ENCODE results near the gene TMEM203. TPM values are rescaled to one million over a fixed set of nuclear protein-coding genes. Genes with fewer than 3 reads are reported as not detected.

TMEM203 gene
- total and polyA plus RNA-seq, 10 of the 15 experiments (the other 5 are each of a cell fraction or from before 2014, with no cell fraction given), result 7.2 to 68.1 (median 33.8) TPM

DNA sequence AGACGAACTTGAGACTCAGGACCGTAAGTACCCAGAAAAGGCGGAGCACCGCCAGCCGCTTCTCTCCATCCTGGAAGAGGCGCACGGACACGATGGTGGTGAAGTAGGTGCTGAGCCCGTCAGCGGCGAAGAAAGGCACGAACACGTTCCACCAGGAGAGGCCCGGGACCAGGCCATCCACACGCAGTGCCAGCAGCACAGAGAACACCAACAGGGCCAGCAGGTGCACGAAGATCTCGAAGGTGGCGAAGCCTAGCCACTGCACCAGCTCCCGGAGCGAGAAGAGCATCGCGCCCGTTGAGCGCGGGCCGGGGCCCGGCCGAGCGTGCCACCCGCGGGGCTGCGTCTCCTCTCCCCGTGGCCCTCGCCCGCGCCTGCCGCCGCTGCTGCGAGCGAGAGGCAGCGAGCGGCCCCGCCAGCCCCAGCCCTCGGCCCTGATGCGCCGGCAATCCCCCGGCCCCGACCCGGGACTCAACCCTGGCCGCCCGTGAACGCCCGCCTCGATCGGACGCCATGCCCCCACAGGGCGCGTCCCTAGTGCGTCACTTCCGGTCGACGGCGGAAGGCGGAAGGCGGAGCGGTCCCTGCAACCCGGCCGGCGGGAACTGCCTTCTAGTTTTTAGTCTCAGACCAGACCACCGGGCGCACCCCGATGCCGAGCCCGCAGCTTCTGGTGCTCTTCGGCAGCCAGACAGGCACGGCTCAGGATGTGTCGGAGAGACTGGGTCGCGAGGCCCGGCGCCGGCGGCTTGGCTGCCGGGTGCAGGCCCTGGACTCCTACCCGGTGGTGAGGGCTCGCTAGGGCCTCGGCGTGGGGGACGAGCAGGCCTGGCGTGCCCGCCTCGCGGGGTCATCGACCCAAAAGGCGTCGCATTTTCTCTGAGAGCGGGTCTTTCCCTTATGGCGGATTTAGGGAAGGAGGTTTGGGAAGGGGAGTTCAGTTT lies at the start of gene TMEM203, which contains the start of gene NDOR1 (continued):
- TF ChIP-seq MTA2 (IDR thresholded peaks at IDR 0.05; ENCODE audit: low read depth) (no peak), EED (IDR thresholded peaks at IDR 0.05; ENCODE audit: low read depth) (no peak), NR2C1 (IDR thresholded peaks at IDR 0.05) (peak; percentile 58), ETV6 (conservative IDR thresholded peaks at IDR 0.05 in 1 of 2, IDR thresholded peaks at IDR 0.05 in 1 of 2; ENCODE audit: borderline replicate concordance in 1 of 2, low read depth in 1 of 2) (no peak), SIN3A (IDR thresholded peaks at IDR 0.05; ENCODE audit: low read depth, low read length) (peak; percentile 95), POLR2AphosphoS2 (IDR thresholded peaks at IDR 0.05; ENCODE audit: low read depth, low read length) (0 out of 2 replicates have a peak, but pooled peaks have one; percentile 54), POLR2AphosphoS5 (IDR thresholded peaks at IDR 0.05; ENCODE audit: low read length) (peak; percentile 84; the same call in 1 of the 2 replicates), NFYA (IDR thresholded peaks at IDR 0.05; ENCODE audit: borderline replicate concordance, low read depth, low read length) (no peak), CREM (IDR thresholded peaks at IDR 0.05; ENCODE audit: low read depth) (peak; percentile 99), RELA (IDR thresholded peaks at IDR 0.05; ENCODE audit: borderline replicate concordance, partially characterized antibody) (peak; percentile 69), ZSCAN29 (IDR thresholded peaks at IDR 0.05) (peak; percentile 60; the same call in 1 of the 2 replicates), JUNB (IDR thresholded peaks at IDR 0.05) (no peak), STAT3 (IDR thresholded peaks at IDR 0.05; ENCODE audit: low read depth, low read length) (no peak), BCL11A (IDR thresholded peaks at IDR 0.05; ENCODE audit: low read depth, low read length) (no peak), WRNIP1 (IDR thresholded peaks at IDR 0.05; ENCODE audit: borderline replicate concordance, low read depth, low read length) (no peak), MYB (IDR thresholded peaks at IDR 0.05; ENCODE audit: borderline replicate concordance, low read depth, low read length) (no peak), IKZF2 (IDR thresholded peaks at IDR 0.05) (no peak), LARP7 (IDR thresholded peaks at IDR 0.05) (peak; percentile 96), TCF7 (IDR thresholded peaks at IDR 0.05; ENCODE audit: borderline replicate concordance) (no peak)
- TF ChIP-seq, protein P1, sequence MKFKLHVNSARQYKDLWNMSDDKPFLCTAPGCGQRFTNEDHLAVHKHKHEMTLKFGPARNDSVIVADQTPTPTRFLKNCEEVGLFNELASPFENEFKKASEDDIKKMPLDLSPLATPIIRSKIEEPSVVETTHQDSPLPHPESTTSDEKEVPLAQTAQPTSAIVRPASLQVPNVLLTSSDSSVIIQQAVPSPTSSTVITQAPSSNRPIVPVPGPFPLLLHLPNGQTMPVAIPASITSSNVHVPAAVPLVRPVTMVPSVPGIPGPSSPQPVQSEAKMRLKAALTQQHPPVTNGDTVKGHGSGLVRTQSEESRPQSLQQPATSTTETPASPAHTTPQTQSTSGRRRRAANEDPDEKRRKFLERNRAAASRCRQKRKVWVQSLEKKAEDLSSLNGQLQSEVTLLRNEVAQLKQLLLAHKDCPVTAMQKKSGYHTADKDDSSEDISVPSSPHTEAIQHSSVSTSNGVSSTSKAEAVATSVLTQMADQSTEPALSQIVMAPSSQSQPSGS (IDR thresholded peaks at IDR 0.05; ENCODE audit: low read length), result no peak
- TF ChIP-seq, protein P2, sequence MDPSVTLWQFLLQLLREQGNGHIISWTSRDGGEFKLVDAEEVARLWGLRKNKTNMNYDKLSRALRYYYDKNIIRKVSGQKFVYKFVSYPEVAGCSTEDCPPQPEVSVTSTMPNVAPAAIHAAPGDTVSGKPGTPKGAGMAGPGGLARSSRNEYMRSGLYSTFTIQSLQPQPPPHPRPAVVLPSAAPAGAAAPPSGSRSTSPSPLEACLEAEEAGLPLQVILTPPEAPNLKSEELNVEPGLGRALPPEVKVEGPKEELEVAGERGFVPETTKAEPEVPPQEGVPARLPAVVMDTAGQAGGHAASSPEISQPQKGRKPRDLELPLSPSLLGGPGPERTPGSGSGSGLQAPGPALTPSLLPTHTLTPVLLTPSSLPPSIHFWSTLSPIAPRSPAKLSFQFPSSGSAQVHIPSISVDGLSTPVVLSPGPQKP (IDR thresholded peaks at IDR 0.05; ENCODE audit: low read depth, low read length), result peak; percentile 94
- TF ChIP-seq, protein P3, sequence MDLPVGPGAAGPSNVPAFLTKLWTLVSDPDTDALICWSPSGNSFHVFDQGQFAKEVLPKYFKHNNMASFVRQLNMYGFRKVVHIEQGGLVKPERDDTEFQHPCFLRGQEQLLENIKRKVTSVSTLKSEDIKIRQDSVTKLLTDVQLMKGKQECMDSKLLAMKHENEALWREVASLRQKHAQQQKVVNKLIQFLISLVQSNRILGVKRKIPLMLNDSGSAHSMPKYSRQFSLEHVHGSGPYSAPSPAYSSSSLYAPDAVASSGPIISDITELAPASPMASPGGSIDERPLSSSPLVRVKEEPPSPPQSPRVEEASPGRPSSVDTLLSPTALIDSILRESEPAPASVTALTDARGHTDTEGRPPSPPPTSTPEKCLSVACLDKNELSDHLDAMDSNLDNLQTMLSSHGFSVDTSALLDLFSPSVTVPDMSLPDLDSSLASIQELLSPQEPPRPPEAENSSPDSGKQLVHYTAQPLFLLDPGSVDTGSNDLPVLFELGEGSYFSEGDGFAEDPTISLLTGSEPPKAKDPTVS (IDR thresholded peaks at IDR 0.05; ENCODE audit: low read depth, low read length), result no peak
- TF ChIP-seq, protein P4, sequence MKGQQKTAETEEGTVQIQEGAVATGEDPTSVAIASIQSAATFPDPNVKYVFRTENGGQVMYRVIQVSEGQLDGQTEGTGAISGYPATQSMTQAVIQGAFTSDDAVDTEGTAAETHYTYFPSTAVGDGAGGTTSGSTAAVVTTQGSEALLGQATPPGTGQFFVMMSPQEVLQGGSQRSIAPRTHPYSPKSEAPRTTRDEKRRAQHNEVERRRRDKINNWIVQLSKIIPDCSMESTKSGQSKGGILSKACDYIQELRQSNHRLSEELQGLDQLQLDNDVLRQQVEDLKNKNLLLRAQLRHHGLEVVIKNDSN (IDR thresholded peaks at IDR 0.05; ENCODE audit: borderline replicate concordance, extremely low read length, insufficient read depth, low read depth, low read length), result no peak
- TF ChIP-seq, protein P5, sequence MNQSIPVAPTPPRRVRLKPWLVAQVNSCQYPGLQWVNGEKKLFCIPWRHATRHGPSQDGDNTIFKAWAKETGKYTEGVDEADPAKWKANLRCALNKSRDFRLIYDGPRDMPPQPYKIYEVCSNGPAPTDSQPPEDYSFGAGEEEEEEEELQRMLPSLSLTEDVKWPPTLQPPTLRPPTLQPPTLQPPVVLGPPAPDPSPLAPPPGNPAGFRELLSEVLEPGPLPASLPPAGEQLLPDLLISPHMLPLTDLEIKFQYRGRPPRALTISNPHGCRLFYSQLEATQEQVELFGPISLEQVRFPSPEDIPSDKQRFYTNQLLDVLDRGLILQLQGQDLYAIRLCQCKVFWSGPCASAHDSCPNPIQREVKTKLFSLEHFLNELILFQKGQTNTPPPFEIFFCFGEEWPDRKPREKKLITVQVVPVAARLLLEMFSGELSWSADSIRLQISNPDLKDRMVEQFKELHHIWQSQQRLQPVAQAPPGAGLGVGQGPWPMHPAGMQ (IDR thresholded peaks at IDR 0.05; ENCODE audit: borderline replicate concordance), result no peak

All from GM12878 (cell line).